Measurements from ENCODE around the gene RNF13.

Gene RNF13

GRCh38 chr3:149816986-149817385 lies 4.0 kb downstream of the RNF13 start:
- peaks cover 18% of the 10 kb centered on the region; the same call in 1 of the 2 replicates for H4K20me1 ChIP-seq (ENCODE audit: low read depth, low read length)
- TF ChIP-seq EZH2phosphoT487 (conservative IDR thresholded peaks at IDR 0.05; ENCODE audit: low read length) (no peak), CTCF (IDR thresholded peaks at IDR 0.05; ENCODE audit: insufficient read depth, low read length, poor library complexity, severe bottlenecking) (no peak)
- no peak overlapping the region for H2AFZ ChIP-seq (ENCODE audit: low read depth, low read length, severe bottlenecking)
- 0 out of 2 replicates have a peak, but pooled peaks cover 5% of the 10 kb centered on the region for H3K36me3 ChIP-seq (ENCODE audit: low read length)
- no peak overlapping the region for H3K4me2 ChIP-seq (ENCODE audit: low read depth, low read length, poor library complexity, severe bottlenecking)
- no peaks in the 10 kb centered on the region for H3K9me3 ChIP-seq (ENCODE audit: insufficient read depth, low read length)
- no peak overlapping the region for H3K9ac ChIP-seq (ENCODE audit: low read length)
- no peak overlapping the region for H3K4me3 ChIP-seq (ENCODE audit: insufficient read depth, low read length, poor library complexity, severe bottlenecking)
- H3K9me2 ChIP-seq (replicated peaks; ENCODE audit: insufficient read depth, low read length) = no peaks in the 10 kb centered on the region
- H3F3A ChIP-seq (ENCODE audit: insufficient read depth) = peaks cover 10% of the 10 kb centered on the region; the same call in 1 of the 2 replicates
- no peak overlapping the region for H3K27ac ChIP-seq (ENCODE audit: low read depth, low read length)
- H3K79me2 ChIP-seq (ENCODE audit: insufficient read depth, low read length) = peaks cover 86% of the 10 kb centered on the region
- H3K27me3 ChIP-seq (ENCODE audit: low read length) = no peaks in the 10 kb centered on the region

GRCh38 chr3:149819432-149819831 lies 6.4 kb downstream of the RNF13 start:
- H3K4me3 ChIP-seq (ENCODE audit: insufficient read depth, low read length, poor library complexity, severe bottlenecking) = no peak overlapping the region
- H3K79me2 ChIP-seq (ENCODE audit: insufficient read depth, low read length) = peaks cover 98% of the 10 kb centered on the region

GRCh38 chr3:149820183-149820582 lies 7.2 kb downstream of the RNF13 start:
- Histone ChIP-seq H3K27ac (ENCODE audit: low read depth, low read length) (no peak overlapping the region), H3F3A (ENCODE audit: insufficient read depth) (no peaks in the 10 kb centered on the region), H2AFZ (ENCODE audit: low read depth, low read length, severe bottlenecking) (no peak overlapping the region), H3K9me2 (replicated peaks; ENCODE audit: insufficient read depth, low read length) (no peaks in the 10 kb centered on the region), H3K27me3 (ENCODE audit: low read length) (no peaks in the 10 kb centered on the region), H3K9me3 (ENCODE audit: insufficient read depth, low read length) (no peaks in the 10 kb centered on the region), H3K9ac (ENCODE audit: low read length) (no peak overlapping the region), H3K4me2 (ENCODE audit: low read depth, low read length, poor library complexity, severe bottlenecking) (no peak overlapping the region), H3K36me3 (ENCODE audit: low read length) (0 out of 2 replicates have a peak, but pooled peaks cover 5% of the 10 kb centered on the region), H3K4me3 (ENCODE audit: insufficient read depth, low read length, poor library complexity, severe bottlenecking) (no peak overlapping the region), H4K20me1 (ENCODE audit: low read depth, low read length) (peaks cover 9% of the 10 kb centered on the region), H3K79me2 (ENCODE audit: insufficient read depth, low read length) (peaks cover 98% of the 10 kb centered on the region)
- TF ChIP-seq CTCF (IDR thresholded peaks at IDR 0.05; ENCODE audit: insufficient read depth, low read length, poor library complexity, severe bottlenecking) (no peak), EZH2phosphoT487 (conservative IDR thresholded peaks at IDR 0.05; ENCODE audit: low read length) (no peak)

More at GRCh38 chr3:149819432-149819831, 6.4 kb downstream of the RNF13 start:
- TF ChIP-seq CTCF (IDR thresholded peaks at IDR 0.05; ENCODE audit: insufficient read depth, low read length, poor library complexity, severe bottlenecking) (no peak), EZH2phosphoT487 (conservative IDR thresholded peaks at IDR 0.05; ENCODE audit: low read length) (no peak)
- Histone ChIP-seq H3K9me3 (ENCODE audit: insufficient read depth, low read length) (no peaks in the 10 kb centered on the region), H2AFZ (ENCODE audit: low read depth, low read length, severe bottlenecking) (no peak overlapping the region), H3K36me3 (ENCODE audit: low read length) (0 out of 2 replicates have a peak, but pooled peaks cover 5% of the 10 kb centered on the region), H3K4me2 (ENCODE audit: low read depth, low read length, poor library complexity, severe bottlenecking) (no peak overlapping the region), H3K27ac (ENCODE audit: low read depth, low read length) (no peak overlapping the region), H4K20me1 (ENCODE audit: low read depth, low read length) (peaks cover 16% of the 10 kb centered on the region), H3F3A (ENCODE audit: insufficient read depth) (peaks cover 3% of the 10 kb centered on the region; the same call in 1 of the 2 replicates), H3K27me3 (ENCODE audit: low read length) (no peaks in the 10 kb centered on the region), H3K9me2 (replicated peaks; ENCODE audit: insufficient read depth, low read length) (no peaks in the 10 kb centered on the region), H3K9ac (ENCODE audit: low read length) (no peak overlapping the region)
